Subcutaneous adipose tissue (tissue), 4 donors: Measurements from ENCODE around the gene DLAT. TPM values are rescaled to one million over a fixed set of nuclear protein-coding genes. Genes with fewer than 3 reads are reported as not detected.

Source experiments
- total RNA-seq, 4 donors: library from RNA; depleted of rRNA; stranded (reverse); fragments of >200 nt; gene quantifications; one replicate each; pipeline ENCODE4 v1.1.0, GENCODE V29; 2016
- TF ChIP-seq, protein P1 (sequence below): fragments of 450-650 bp; IDR thresholded peaks from one replicate; pipeline ENCODE4 v1.5.1; 2016; ENCODE audit warnings: low read depth, mild to moderate bottlenecking, control low read depth, antibody characterized with exemption, moderate library complexity

The DLAT gene
- total RNA-seq, 4 donors from 2014 or later = 24.1 to 51.0 (median 28.6) TPM

DNA sequence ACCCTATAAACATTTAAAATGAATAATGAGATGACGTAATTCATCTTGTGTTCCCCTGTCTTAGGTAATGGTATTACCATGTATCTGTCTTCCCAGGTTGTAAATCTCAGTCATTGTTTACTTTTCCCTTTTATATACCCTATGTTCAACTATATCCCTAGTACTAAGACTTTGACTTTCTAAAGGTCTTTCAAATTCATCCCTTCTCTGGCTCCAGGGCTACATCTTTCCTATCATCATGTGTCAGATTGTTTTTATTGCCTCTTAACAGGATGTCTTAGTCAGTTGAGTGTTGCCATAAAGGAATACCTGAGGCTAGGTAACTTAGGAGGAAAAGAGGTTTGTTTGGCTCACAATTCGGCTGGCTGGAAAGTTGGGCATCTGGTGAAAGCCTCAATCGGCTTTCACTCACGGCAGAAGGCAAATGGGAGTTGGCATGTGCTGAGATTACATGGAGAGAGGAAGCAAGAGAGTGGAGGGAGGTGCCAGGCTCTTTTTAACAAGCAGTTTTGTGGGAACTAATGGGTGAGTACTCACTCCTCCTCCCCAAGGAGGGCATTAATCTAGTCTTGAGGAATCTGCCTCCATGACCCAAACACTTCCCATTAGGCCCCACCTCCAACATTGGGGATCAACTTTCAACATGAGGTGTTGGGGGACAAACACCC, 11.6 kb upstream of the DLAT start:
- TF ChIP-seq, protein P1, sequence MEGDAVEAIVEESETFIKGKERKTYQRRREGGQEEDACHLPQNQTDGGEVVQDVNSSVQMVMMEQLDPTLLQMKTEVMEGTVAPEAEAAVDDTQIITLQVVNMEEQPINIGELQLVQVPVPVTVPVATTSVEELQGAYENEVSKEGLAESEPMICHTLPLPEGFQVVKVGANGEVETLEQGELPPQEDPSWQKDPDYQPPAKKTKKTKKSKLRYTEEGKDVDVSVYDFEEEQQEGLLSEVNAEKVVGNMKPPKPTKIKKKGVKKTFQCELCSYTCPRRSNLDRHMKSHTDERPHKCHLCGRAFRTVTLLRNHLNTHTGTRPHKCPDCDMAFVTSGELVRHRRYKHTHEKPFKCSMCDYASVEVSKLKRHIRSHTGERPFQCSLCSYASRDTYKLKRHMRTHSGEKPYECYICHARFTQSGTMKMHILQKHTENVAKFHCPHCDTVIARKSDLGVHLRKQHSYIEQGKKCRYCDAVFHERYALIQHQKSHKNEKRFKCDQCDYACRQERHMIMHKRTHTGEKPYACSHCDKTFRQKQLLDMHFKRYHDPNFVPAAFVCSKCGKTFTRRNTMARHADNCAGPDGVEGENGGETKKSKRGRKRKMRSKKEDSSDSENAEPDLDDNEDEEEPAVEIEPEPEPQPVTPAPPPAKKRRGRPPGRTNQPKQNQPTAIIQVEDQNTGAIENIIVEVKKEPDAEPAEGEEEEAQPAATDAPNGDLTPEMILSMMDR = no peak

DNA sequence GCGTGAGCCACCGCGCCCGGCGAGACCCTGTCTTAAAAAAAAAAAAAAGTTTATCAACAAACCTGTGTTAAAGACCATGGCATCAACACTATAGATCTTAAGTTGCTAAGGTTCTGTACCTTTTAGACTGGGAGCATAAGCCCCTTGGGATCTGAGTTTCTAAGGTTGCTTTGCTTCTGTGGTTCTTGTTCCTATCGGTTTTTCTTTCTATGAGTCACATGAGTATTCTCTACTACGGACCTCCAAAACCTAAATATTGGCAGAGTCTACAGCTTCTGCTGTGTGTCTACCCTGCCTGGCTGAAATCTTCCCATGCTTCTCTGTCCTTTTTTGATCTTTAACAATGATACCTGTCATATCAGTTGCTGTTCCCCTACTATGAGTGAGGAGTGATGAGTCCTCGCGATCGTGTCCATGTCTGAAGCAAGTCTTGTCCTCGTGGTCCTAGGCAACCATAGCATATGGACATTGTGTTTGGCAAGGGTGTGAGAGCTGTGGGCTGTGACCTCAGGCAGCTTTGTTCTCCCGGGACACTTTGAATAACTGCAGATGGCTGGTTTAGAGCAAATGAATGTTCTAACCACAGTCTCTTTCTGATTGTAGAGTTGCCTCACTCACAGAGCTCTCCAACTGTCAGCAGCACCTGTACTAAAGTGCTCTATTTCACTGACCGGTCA, 9.0 kb upstream of the DLAT start:
- TF ChIP-seq, protein P1 = no peak

DNA sequence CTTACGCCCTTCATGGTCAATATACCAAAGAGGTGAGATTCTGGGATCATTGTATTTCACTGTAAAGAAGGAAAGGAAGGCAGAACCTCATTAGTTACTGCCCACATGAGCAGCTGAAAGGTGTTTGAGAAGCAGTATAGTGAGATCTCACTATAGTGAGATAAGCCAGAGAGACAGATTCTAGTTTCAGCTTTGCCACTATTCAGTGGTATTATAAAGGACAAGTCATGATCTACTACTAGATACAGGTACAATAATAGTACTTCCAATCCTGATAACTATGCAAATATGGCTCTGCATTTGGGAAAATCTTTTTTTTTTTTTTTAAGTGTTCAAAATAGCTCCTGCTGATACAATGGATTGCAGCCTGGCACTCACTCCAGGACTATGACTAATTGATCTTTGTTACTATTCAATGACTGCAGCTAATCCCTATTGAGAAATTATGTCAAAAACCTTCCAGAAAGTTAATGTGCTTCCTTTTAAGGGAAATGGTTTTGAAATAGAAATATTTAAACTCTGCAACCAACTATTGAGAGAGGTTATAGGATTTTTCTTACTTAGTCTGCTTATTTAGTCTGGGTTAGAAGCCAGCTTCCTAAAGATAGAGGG, 8.3 kb upstream of the DLAT start:
- TF ChIP-seq, protein P1 = no peak

DNA sequence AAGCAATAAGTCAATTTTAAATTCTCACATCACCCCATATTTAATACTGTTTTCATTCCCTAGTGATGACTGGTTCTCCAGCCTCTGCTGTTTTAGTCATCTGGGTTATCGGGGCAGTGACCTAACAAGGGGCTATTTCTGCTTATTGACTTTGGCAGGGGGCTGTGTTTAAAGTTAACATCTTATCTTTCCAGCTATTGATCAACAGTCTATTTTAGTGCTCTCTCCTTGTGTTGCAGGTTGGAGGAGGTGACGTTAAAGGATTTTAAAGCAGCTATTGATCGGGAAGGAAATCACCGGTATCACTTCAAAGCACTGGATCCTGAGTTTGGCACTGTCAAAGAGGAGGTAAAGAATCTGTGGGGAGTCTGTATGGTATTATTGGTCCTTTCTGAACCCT, 7.7 kb upstream of the DLAT start:
- TF ChIP-seq, protein P1 = no peak

DNA sequence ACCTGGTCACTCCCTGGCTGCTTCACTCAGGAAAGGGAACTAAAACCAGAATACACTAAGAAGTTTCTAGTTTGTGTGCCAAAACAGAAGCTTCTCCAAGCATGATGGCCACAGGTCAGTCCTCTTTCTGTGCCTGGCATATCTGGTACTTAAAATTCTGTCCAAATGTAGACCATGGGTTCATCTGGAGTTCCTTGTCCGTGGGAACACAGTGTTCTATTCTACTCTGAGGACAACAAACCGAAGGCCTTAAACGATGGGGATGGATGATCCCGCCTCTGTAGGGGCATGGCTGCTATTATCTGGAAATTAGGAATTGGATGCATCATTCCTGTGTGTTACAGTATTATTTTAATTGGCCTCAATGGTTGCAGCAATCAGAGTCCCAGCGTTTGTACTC, 6.1 kb upstream of the DLAT start:
- TF ChIP-seq, protein P1 = no peak

DNA sequence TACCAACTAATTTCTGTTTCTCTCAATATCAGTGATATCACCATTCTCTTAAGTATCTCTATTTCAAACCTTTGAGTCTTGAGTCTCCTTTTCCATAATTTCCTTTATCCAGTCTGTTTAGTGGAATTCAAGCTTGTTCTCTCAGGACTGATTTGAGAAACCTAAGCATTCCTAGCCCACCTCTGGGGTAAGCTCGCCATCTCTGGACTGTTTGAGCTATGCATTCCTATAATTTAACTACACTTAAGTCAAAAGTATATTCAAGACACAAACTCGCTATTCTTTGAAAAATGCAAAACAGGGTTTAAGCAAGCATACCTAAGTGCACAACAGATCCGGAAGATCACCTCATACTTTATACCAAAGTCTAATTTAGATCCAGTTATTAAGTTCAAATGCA, 2.1 kb upstream of the DLAT start:
- TF ChIP-seq, protein P1 = no peak

DNA sequence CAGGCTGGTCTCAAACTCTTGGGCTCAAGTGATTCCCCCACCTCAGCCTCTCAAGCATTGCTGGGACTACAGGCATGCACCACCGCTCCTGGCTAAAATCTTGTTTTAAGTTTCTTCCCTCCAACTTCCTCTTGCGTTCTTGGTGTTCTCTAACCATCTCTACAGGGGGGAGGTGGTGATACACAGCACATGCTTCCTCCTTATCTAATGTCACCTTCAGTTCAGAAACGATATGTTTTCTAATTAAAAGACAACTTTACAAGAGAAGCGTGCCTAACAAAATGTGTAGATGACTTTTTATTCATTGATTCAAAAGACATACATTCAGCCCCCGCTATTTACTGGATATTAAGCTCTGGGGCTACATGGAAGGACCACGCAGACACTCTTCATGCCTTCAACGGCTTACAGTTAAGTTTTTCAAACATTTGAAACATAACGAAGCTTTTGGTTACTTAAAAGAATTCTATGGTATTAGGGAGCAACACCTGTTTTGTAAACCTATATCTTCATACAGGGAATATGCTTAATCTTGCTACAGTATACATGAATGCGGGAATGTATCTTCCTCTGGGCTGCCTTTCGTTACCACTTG, 933 bp upstream of the DLAT start:
- TF ChIP-seq, protein P1 = no peak
